ENCODE data around the gene PYURF. TPM values are rescaled to one million over a fixed set of nuclear protein-coding genes. Genes with fewer than 3 reads are reported as not detected.

The PYURF gene
- total and polyA plus RNA-seq, 2 experiments from 2014 or later = 80.5 to 184 TPM

GRCh38 chr4:88528861-88529260, 5.3 kb upstream of the PYURF start:
- TF ChIP-seq CTCF (IDR thresholded peaks at IDR 0.05; ENCODE audit: low read depth, low read length) = no peak
- Histone ChIP-seq H3K27ac (no peak overlapping the region), H3K4me3 (no peak overlapping the region), H3K4me1 (ENCODE audit: low read depth) (peaks cover 7% of the 10 kb centered on the region), H3K27me3 (no peaks in the 10 kb centered on the region), H3K9me3 (ENCODE audit: low read depth) (no peaks in the 10 kb centered on the region), H3K36me3 (no peaks in the 10 kb centered on the region)
- DNase-seq (ENCODE audit: low read depth in 1 of 2, low spot score in 1 of 2) = peak in 1 of 2 donors; percentile 17

- Histone ChIP-seq H3K4me1 (ENCODE audit: low read depth) (peaks cover 7% of the 10 kb centered on the region), H3K36me3 (no peaks in the 10 kb centered on the region), H3K9me3 (ENCODE audit: low read depth) (no peaks in the 10 kb centered on the region), H3K4me3 (no peak overlapping the region), H3K27ac (no peak overlapping the region), H3K27me3 (no peaks in the 10 kb centered on the region)
- DNase-seq (ENCODE audit: low read depth in 1 of 2, low spot score in 1 of 2) = no peak
- TF ChIP-seq CTCF (IDR thresholded peaks at IDR 0.05; ENCODE audit: low read depth, low read length) = no peak
These were observed 4.2 kb upstream of the PYURF start for GRCh38 chr4:88527787-88528186.

- DNase-seq (ENCODE audit: low read depth in 1 of 2, low spot score in 1 of 2) = no peak
- Histone ChIP-seq H3K27me3 (no peaks in the 10 kb centered on the region), H3K4me1 (ENCODE audit: low read depth) (peaks cover 13% of the 10 kb centered on the region), H3K27ac (no peak overlapping the region), H3K36me3 (peaks cover 3% of the 10 kb centered on the region), H3K9me3 (ENCODE audit: low read depth) (no peaks in the 10 kb centered on the region), H3K4me3 (no peak overlapping the region)
- TF ChIP-seq CTCF (IDR thresholded peaks at IDR 0.05; ENCODE audit: low read depth, low read length) = no peak
These were observed 2.7 kb upstream of the PYURF start for GRCh38 chr4:88526221-88526815.

- DNase-seq (ENCODE audit: low read depth in 1 of 2, low spot score in 1 of 2) = peak in 1 of 2 donors; percentile 23
- H3K9me3 ChIP-seq (ENCODE audit: low read depth) = no peaks in the 10 kb centered on the region
- no peaks in the 10 kb centered on the region for H3K27me3 ChIP-seq
- H3K4me1 ChIP-seq (ENCODE audit: low read depth) = peaks cover 13% of the 10 kb centered on the region
- H3K36me3 ChIP-seq = peaks cover 14% of the 10 kb centered on the region
- peak overlapping the region; percentile 70 for H3K4me3 ChIP-seq
- H3K27ac ChIP-seq = peak overlapping the region; percentile 97
- TF ChIP-seq CTCF (IDR thresholded peaks at IDR 0.05; ENCODE audit: low read depth, low read length) = no peak
These were observed 595 bp upstream of the PYURF start for GRCh38 chr4:88524171-88524570.

- DNase-seq (ENCODE audit: low read depth in 1 of 2, low spot score in 1 of 2) = peak; percentile 41 to 59
- H3K27ac ChIP-seq = peak overlapping the region; percentile 97
- H3K4me1 ChIP-seq (ENCODE audit: low read depth) = peaks cover 13% of the 10 kb centered on the region
- no peaks in the 10 kb centered on the region for H3K9me3 ChIP-seq (ENCODE audit: low read depth)
- H3K27me3 ChIP-seq = no peaks in the 10 kb centered on the region
- TF ChIP-seq CTCF (IDR thresholded peaks at IDR 0.05; ENCODE audit: low read depth, low read length) = no peak
- peaks cover 14% of the 10 kb centered on the region for H3K36me3 ChIP-seq
- peak overlapping the region; percentile 70 for H3K4me3 ChIP-seq
These were observed 763 bp downstream of the PYURF start for GRCh38 chr4:88522702-88523324.

Measured in cardiac muscle cell (in vitro differentiated cells and primary cell).